Left lung (tissue), 10 donors: ENCODE results near the gene RPL37A. TPM values are rescaled to one million over a fixed set of nuclear protein-coding genes. Genes with fewer than 3 reads are reported as not detected.

Source experiments
- ATAC-seq: fragments of 200-7000 bp; cut with Tn5 transposase; one replicate; pipeline ENCODE4 v1.9.1; 2020; ENCODE audit warnings: moderate library complexity
- DNase-seq, 4 donors: peaks; one replicate each; pipeline ENCODE4 v3.0.0-alpha.2; 2013 to 2020
- H3K27ac ChIP-seq, 2 donors: fragments of 200-600 bp; sonication (generic) in 1 of 2; one replicate each; pipeline versions ENCODE4 v1.5.0 to v1.8.0; 2020 to 2021
- H3K27me3 ChIP-seq, 2 donors: fragments of 200-600 bp; sonication (generic) in 1 of 2; one replicate each; pipeline versions ENCODE4 v1.5.0 to v1.8.0; 2020 to 2021
- H3K36me3 ChIP-seq, 2 donors: fragments of 200-600 bp; sonication (generic) in 1 of 2; one replicate each; pipeline versions ENCODE4 v1.5.0 to v1.8.0; 2020 to 2021
- H3K4me1 ChIP-seq, 2 donors: fragments of 200-600 bp; one replicate each; pipeline ENCODE4 v1.8.0; 2021
- H3K4me3 ChIP-seq, 2 donors: fragments of 200-600 bp; sonication (generic) in 1 of 2; one replicate each; pipeline versions ENCODE4 v1.5.0 to v1.8.0; 2020 to 2021; ENCODE audit warnings: mild to moderate bottlenecking in 1 of 2
- H3K9me3 ChIP-seq, 2 donors: fragments of 200-600 bp; sonication (generic) in 1 of 2; one replicate each; pipeline versions ENCODE4 v1.5.0 to v1.8.0; 2020 to 2021
- intact Hi-C, 2 donors: fragments of 100-400 bp; cut with DNase I; formaldehyde crosslinking; loops; one replicate each; pipeline versions ENCODE4 v1.11.2 to v1.14.2; 2022
- polyA plus RNA-seq, 6 donors: library from polyadenylated mRNA; unstranded; fragments of 120-200 nt; gene quantifications; one replicate each; pipeline ENCODE4 v1.2.1, GENCODE V29; 2013; ENCODE audit not compliant: insufficient read length in 6 of 6
- total RNA-seq, 2 donors: library from RNA; stranded (reverse); fragmentation: NEBNext Ultra II Directional; extraction: Animal tissue kit (Norgen Biotek cat#: 25700); gene quantifications; one replicate each; pipeline ENCODE4 v1.2.1, GENCODE V29; 2021
- TF ChIP-seq, protein P1 (sequence below), 2 donors: fragments of 200-600 bp; sonication (generic) in 1 of 2; IDR thresholded peaks; one replicate each; pipeline versions ENCODE4 v1.5.0 to v1.8.0; 2021; ENCODE audit warnings: antibody characterized with exemption in 2 of 2
- donor health status: DM: no; HTN: yes; CAD: no.
- donor health status: DM: no; HTN: no; CAD: no.

Gene RPL37A
- total and polyA plus RNA-seq, 8 donors, result 1,937 to 3,203 (median 2,820) TPM

DNA sequence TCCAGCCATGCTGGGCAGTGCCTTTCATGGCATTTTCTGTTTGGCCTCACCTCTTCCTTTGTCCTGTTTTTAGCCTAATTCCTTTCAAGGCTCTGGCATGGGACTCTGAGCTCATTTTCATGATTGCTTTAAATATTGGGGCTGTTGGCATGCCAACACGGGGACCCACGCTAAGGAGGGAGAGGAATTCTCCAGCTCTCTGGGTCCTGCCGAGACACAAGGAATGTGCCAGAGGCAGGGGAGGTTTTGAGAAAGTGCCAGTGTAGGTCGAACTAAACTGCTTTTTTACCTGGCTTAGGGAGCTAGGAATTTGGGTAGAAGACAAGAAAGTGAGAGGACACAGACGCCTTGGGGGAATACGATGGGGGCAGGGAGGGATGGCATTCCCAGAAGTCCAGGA, 42.3 kb downstream of the RPL37A start:
- TF ChIP-seq, protein P1, sequence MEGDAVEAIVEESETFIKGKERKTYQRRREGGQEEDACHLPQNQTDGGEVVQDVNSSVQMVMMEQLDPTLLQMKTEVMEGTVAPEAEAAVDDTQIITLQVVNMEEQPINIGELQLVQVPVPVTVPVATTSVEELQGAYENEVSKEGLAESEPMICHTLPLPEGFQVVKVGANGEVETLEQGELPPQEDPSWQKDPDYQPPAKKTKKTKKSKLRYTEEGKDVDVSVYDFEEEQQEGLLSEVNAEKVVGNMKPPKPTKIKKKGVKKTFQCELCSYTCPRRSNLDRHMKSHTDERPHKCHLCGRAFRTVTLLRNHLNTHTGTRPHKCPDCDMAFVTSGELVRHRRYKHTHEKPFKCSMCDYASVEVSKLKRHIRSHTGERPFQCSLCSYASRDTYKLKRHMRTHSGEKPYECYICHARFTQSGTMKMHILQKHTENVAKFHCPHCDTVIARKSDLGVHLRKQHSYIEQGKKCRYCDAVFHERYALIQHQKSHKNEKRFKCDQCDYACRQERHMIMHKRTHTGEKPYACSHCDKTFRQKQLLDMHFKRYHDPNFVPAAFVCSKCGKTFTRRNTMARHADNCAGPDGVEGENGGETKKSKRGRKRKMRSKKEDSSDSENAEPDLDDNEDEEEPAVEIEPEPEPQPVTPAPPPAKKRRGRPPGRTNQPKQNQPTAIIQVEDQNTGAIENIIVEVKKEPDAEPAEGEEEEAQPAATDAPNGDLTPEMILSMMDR (IDR thresholded peaks at IDR 0.05), result no peak
- Histone ChIP-seq H3K9me3 (no peaks in the 10 kb centered on the region), H3K4me3 (no peak overlapping the region), H3K36me3 (no peaks in the 10 kb centered on the region), H3K27ac (no peak overlapping the region), H3K4me1 (peaks cover 1 to 7% of the 10 kb centered on the region in 2 donors), H3K27me3 (no peaks in the 10 kb centered on the region)
- intact Hi-C loops, result no loop called here
- DNase-seq (no peak), ATAC-seq (no peak)

DNA sequence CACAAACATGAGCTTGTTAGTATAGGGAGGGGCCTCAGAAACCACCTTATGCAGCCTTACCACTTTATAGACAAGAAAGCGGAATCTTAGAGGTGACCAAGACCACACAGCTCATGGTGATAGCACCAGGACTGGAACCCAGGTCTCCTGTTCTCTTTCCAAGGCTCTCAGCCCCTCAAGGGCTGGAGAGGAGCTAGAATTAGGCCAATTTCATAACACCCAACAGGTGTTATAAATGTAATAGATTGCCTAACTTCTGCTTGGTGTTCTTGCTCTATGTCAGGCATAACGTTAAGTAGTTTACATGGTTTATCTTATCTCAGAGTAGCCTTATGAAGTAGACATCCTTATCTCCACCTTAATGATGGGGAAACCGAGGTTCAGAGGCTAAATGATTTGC, 42.9 kb downstream of the RPL37A start:
- ATAC-seq (no peak), DNase-seq (no peak)
- intact Hi-C loops, result no loop called here

DNA sequence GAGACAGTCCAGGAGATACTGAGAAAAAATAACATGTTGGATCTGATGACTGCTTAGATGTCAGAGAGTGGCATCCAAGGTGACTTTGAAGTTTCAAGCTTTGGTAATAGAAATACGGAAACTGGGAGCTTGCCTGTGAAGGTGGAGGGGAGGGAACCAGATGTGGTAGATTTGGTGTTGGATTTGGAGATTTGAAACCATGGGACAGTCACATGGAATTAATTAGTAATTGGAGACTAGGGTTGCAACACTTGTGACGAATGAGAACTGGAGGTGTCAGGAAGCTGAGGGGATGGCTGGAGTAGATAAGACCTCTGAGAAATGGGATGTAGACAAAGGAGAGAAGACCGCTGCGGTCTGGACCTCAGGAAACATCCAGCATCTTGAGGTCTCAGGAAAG, 46.7 kb downstream of the RPL37A start:
- H3K27ac ChIP-seq, result no peak overlapping the region
- H3K9me3 ChIP-seq, result no peaks in the 10 kb centered on the region
- TF ChIP-seq, protein P1 (IDR thresholded peaks at IDR 0.05), result no peak
- H3K4me1 ChIP-seq, result no peaks in the 10 kb centered on the region
- no peaks in the 10 kb centered on the region for H3K27me3 ChIP-seq
- no peak for DNase-seq
- intact Hi-C loops, result no loop called here
- ATAC-seq, result no peak
- no peaks in the 10 kb centered on the region for H3K36me3 ChIP-seq
- no peak overlapping the region for H3K4me3 ChIP-seq

More for the DNA sequence above, 42.9 kb downstream of the RPL37A start:
- H3K27me3 ChIP-seq, result no peaks in the 10 kb centered on the region
- TF ChIP-seq, protein P1 (IDR thresholded peaks at IDR 0.05), result no peak
- no peak overlapping the region for H3K4me3 ChIP-seq
- H3K27ac ChIP-seq, result no peak overlapping the region
- H3K9me3 ChIP-seq, result no peaks in the 10 kb centered on the region
- H3K36me3 ChIP-seq, result no peaks in the 10 kb centered on the region
- peaks cover 0 to under 1% of the 10 kb centered on the region in 2 donors for H3K4me1 ChIP-seq

DNA sequence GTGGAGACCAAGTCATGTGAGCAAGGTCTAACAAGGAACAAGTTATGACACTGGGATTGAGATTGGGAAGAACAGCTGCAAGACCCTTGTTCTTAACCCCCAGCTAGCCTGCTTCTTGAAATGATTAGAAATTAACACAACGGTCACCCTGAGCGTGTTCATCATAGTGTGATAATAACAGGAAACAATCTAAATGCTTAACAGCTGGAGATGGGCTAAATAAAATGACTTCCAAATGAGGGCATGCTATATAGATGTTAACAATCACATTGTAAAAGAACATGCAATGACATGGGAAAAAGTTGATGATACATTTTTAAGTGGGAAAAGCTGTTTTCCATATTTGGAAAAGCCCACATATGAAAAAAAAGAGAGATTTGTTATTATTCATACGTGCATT, 47.6 kb downstream of the RPL37A start:
- no peaks in the 10 kb centered on the region for H3K27me3 ChIP-seq
- peaks cover 0 to 5% of the 10 kb centered on the region in 2 donors for H3K4me1 ChIP-seq
- intact Hi-C loops, result no loop called here
- no peak overlapping the region for H3K4me3 ChIP-seq
- no peak overlapping the region for H3K27ac ChIP-seq
- no peaks in the 10 kb centered on the region for H3K36me3 ChIP-seq
- no peaks in the 10 kb centered on the region for H3K9me3 ChIP-seq
- DNase-seq (no peak), ATAC-seq (no peak)
- TF ChIP-seq, protein P1 (IDR thresholded peaks at IDR 0.05), result no peak

DNA sequence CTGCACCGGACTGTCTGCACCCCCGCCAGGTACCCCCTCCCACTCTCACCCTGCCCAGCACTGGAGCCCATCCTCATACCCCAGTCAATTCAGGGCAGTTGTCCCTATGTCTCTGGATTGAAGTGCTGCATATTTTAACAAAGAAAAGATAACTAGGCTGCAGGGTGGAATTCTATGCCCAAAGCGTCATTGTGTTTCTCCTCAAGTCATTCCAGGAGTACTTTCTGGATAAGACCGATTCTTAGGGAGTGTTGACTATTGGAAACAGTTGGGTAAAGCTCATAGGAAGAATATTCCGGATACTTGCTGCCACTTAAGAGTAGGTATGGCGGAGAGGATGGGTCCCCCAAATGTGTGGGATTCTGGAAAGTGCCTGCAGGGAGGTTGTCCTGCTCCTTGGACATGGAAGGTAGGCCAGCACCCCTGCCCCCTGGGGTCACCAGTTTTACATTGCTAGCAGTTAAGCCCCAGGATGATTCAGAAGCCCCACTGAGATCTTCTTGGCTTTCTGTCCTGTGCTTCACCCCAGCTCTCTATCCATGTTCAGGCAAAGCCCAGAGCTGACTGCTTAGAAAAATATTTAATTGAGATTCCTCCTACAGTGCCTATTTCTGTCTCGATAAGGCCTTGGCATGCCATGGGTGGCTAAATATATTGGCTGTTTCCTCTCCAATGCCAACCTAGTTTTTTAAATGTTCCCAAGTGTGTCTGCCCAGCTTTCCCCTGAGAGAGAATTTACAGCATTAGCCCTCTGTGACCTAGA, 48.2 kb downstream of the RPL37A start:
- Histone ChIP-seq H3K27ac (no peak overlapping the region), H3K4me3 (no peak overlapping the region), H3K27me3 (no peaks in the 10 kb centered on the region), H3K36me3 (no peaks in the 10 kb centered on the region), H3K4me1 (peaks cover 0 to 5% of the 10 kb centered on the region in 2 donors), H3K9me3 (no peaks in the 10 kb centered on the region)
- DNase-seq (no peak), ATAC-seq (no peak)
- intact Hi-C loops, result no loop called here
- TF ChIP-seq, protein P1 (IDR thresholded peaks at IDR 0.05), result no peak
